Endometrial microvascular endothelial cells (primary cell): Measurements from ENCODE around the gene OGFR. TPM values are rescaled to one million over a fixed set of nuclear protein-coding genes. Genes with fewer than 3 reads are reported as not detected.

Experiments
- in situ Hi-C: cut with HindIII; loops from 2 replicates; pipeline ENCODE4 v1.10.0; 2017; ENCODE audit warnings: low sequenced_read_pairs, low pct_unique_long_range_greater_than_20kb; ENCODE audit errors: inconsistent ontology term
- total RNA-seq: library from RNA; depleted of rRNA; stranded (reverse); fragments of >200 nt; gene quantifications from one replicate; pipeline ENCODE4 v1.2.3, GENCODE V29; 2015; ENCODE audit errors: inconsistent ontology term

Gene OGFR
- total RNA-seq, 1 donor from 2014 or later: 55.3 TPM

- in situ Hi-C loops: no loop called here
Measured at GRCh38 chr20:62830251-62830650, 25.6 kb downstream of the OGFR start.

- in situ Hi-C loops: no loop called here
Measured at GRCh38 chr20:62830821-62831220, 26.2 kb downstream of the OGFR start.

GRCh38 chr20:62831361-62831788 lies 26.7 kb downstream of the OGFR start:
- in situ Hi-C loops: no loop called here

GRCh38 chr20:62831854-62832211 lies 27.2 kb downstream of the OGFR start:
- in situ Hi-C loops: no loop called here

GRCh38 chr20:62832212-62832922 lies 27.7 kb downstream of the OGFR start:
- in situ Hi-C loops: no loop called here

- in situ Hi-C loops: no loop called here
Measured at GRCh38 chr20:62832951-62833391, 28.3 kb downstream of the OGFR start.

GRCh38 chr20:62834967-62835730 lies 30.5 kb downstream of the OGFR start:
- in situ Hi-C loops: no loop called here

GRCh38 chr20:62835931-62836861 lies 31.6 kb downstream of the OGFR start:
- in situ Hi-C loops: no loop called here

- in situ Hi-C loops: no loop called here
Measured at GRCh38 chr20:62836967-62837490, 32.4 kb downstream of the OGFR start.

- in situ Hi-C loops: no loop called here
Measured at GRCh38 chr20:62837790-62838127, 33.1 kb downstream of the OGFR start.

GRCh38 chr20:62838128-62838891 lies 33.7 kb downstream of the OGFR start:
- in situ Hi-C loops: no loop called here

GRCh38 chr20:62839261-62839660 lies 34.6 kb downstream of the OGFR start:
- in situ Hi-C loops: no loop called here

- in situ Hi-C loops: no loop called here
Measured at GRCh38 chr20:62839816-62840215, 35.2 kb downstream of the OGFR start.

GRCh38 chr20:62840244-62841197 lies 35.9 kb downstream of the OGFR start:
- in situ Hi-C loops: no loop called here

- in situ Hi-C loops: no loop called here
Measured at GRCh38 chr20:62841705-62842212, 37.1 kb downstream of the OGFR start.

GRCh38 chr20:62843656-62844055 lies 39.0 kb downstream of the OGFR start:
- in situ Hi-C loops: no loop called here

- in situ Hi-C loops: no loop called here
Measured at GRCh38 chr20:62844182-62844581, 39.5 kb downstream of the OGFR start.
